Bronchial epithelial cell (primary cell): ENCODE data around the gene SORCS2. TPM values are rescaled to one million over a fixed set of nuclear protein-coding genes. Genes with fewer than 3 reads are reported as not detected.

Experiments
- DNase-seq: peaks from one replicate; pipeline ENCODE4 v3.0.0-alpha.2; 2010; ENCODE audit warnings: low read depth
- FAIRE-seq: peaks from 2 replicates; lab custom pipeline; 2011; peaks lifted over from hg19 to GRCh38; lab: Jason Lieb, UNC
- H3K27me3 ChIP-seq: 2 replicates; pipeline ENCODE4 v1.5.1; 2011; ENCODE audit warnings: low read length; ENCODE audit not compliant: control insufficient read depth, insufficient read depth
- H3K36me3 ChIP-seq: 2 replicates; pipeline ENCODE4 v1.5.1; 2011; ENCODE audit warnings: low read length; ENCODE audit not compliant: control insufficient read depth, insufficient read depth
- H3K4me3 ChIP-seq: 2 replicates; pipeline ENCODE4 v1.5.1; 2011; ENCODE audit warnings: mild to moderate bottlenecking, low read depth, low read length, control low read depth
- CTCF ChIP-seq: IDR thresholded peaks from 2 replicates; pipeline ENCODE4 v1.5.1; 2011; ENCODE audit warnings: mild to moderate bottlenecking, moderate library complexity, low read length, control low read depth, inconsistent platforms; ENCODE audit not compliant: insufficient read depth, severe bottlenecking
- total RNA-seq: library from RNA; depleted of rRNA; stranded (reverse); fragments of >200 nt; gene quantifications from 2 replicates; pipeline ENCODE4 v1.2.1, GENCODE V29; 2014

Gene SORCS2
- total RNA-seq, 1 donor from 2014 or later: under 0.01 TPM

GRCh38 chr4:7547368-7548040, 355.2 kb downstream of the SORCS2 start:
- Histone ChIP-seq H3K27me3 (no peaks in the 10 kb centered on the region), H3K4me3 (no peak overlapping the region), H3K36me3 (no peaks in the 10 kb centered on the region)
- peak; percentile 75 for FAIRE-seq
- no peak for TF ChIP-seq CTCF
- DNase-seq: peak; percentile 76

GRCh38 chr4:7549866-7550265, 357.5 kb downstream of the SORCS2 start:
- DNase-seq (no peak), FAIRE-seq (no peak)
- H3K27me3 ChIP-seq: no peaks in the 10 kb centered on the region
- no peak overlapping the region for H3K4me3 ChIP-seq
- TF ChIP-seq CTCF: no peak
- H3K36me3 ChIP-seq: no peaks in the 10 kb centered on the region

- no peaks in the 10 kb centered on the region for H3K27me3 ChIP-seq
- DNase-seq (no peak), FAIRE-seq (no peak)
- no peaks in the 10 kb centered on the region for H3K36me3 ChIP-seq
- no peak overlapping the region for H3K4me3 ChIP-seq
- TF ChIP-seq CTCF: no peak
Observed at GRCh38 chr4:7552466-7552865, 360.1 kb downstream of the SORCS2 start.

- DNase-seq (no peak), FAIRE-seq (peak; percentile 36)
- H3K27me3 ChIP-seq: no peaks in the 10 kb centered on the region
- no peak for TF ChIP-seq CTCF
- H3K36me3 ChIP-seq: no peaks in the 10 kb centered on the region
- no peak overlapping the region for H3K4me3 ChIP-seq
Observed at GRCh38 chr4:7553280-7553679, 360.9 kb downstream of the SORCS2 start.

GRCh38 chr4:7554905-7555304, 362.6 kb downstream of the SORCS2 start:
- FAIRE-seq (peak; percentile 55), DNase-seq (no peak)
- TF ChIP-seq CTCF: no peak
- H3K4me3 ChIP-seq: no peak overlapping the region
- H3K36me3 ChIP-seq: no peaks in the 10 kb centered on the region
- H3K27me3 ChIP-seq: no peaks in the 10 kb centered on the region

- DNase-seq (no peak), FAIRE-seq (no peak)
- H3K27me3 ChIP-seq: no peaks in the 10 kb centered on the region
- H3K36me3 ChIP-seq: no peaks in the 10 kb centered on the region
- no peak for TF ChIP-seq CTCF
- H3K4me3 ChIP-seq: no peak overlapping the region
Observed at GRCh38 chr4:7556558-7556957, 364.2 kb downstream of the SORCS2 start.
